Activated CD4-positive, alpha-beta T cell treated with anti-CD3 and anti-CD28 coated beads for 36 hours (primary cell): ENCODE results near the gene AQP6. TPM values are rescaled to one million over a fixed set of nuclear protein-coding genes. Genes with fewer than 3 reads are reported as not detected.
A peak's percentile ranks its signal among the peaks of the same experiment; 100 is the strongest.

ENCODE experiments used
- ATAC-seq: fragments of 200-7000 bp; cut with Tn5 transposase; one replicate; pipeline ENCODE4 v1.10.0; 2021; ENCODE audit warnings: mild to moderate bottlenecking, moderate library complexity
- CTCF ChIA-PET: fragments of 350-600 bp; sonication (Branson Sonifier 250); formaldehyde crosslinking; loops from one replicate; lab custom pipeline; 2021; ENCODE audit warnings: antibody characterized with exemption; lab: Charles Lee
- POLR2A ChIA-PET: fragments of 350-600 bp; sonication (Branson Sonifier 250); formaldehyde crosslinking; loops from one replicate; lab custom pipeline; 2021; ENCODE audit warnings: antibody characterized with exemption, inconsistent platforms; lab: Charles Lee
- DNase-seq: peaks from one replicate; pipeline ENCODE4 v3.0.0-alpha.2; 2020
- H3K27ac Mint-ChIP-seq: one replicate; pipeline ENCODE4 v1.8.0; 2021; ENCODE audit warnings: mixed read lengths
- H3K27me3 Mint-ChIP-seq: one replicate; pipeline ENCODE4 v1.8.0; 2021; ENCODE audit warnings: mixed read lengths
- H3K36me3 Mint-ChIP-seq: one replicate; pipeline ENCODE4 v1.8.0; 2021; ENCODE audit warnings: low read depth, mixed read lengths
- H3K4me1 Mint-ChIP-seq: one replicate; pipeline ENCODE4 v1.8.0; 2021; ENCODE audit warnings: mixed read lengths
- H3K4me3 Mint-ChIP-seq: one replicate; pipeline ENCODE4 v1.8.0; 2021; ENCODE audit warnings: mild to moderate bottlenecking, moderate library complexity, mixed read lengths
- H3K9me3 Mint-ChIP-seq: one replicate; pipeline ENCODE4 v1.8.0; 2021; ENCODE audit warnings: low read depth, mixed read lengths
- intact Hi-C, 2 experiments: fragments of 100-400 bp; cut with DNase I in 1 of 2; cut with micrococcal nuclease in 1 of 2; formaldehyde crosslinking; loops; one replicate each; pipeline versions ENCODE4 v1.14.2 to v1.15.1; 2022 to 2024; cut with DNase I, micrococcal nuclease
- total RNA-seq, 2 experiments: library from RNA; stranded (reverse); gene quantifications; one replicate each; pipeline ENCODE4 v1.2.3, GENCODE V29; 2021

The AQP6 gene
- total RNA-seq, 2 experiments from 2014 or later: not detected

DNA sequence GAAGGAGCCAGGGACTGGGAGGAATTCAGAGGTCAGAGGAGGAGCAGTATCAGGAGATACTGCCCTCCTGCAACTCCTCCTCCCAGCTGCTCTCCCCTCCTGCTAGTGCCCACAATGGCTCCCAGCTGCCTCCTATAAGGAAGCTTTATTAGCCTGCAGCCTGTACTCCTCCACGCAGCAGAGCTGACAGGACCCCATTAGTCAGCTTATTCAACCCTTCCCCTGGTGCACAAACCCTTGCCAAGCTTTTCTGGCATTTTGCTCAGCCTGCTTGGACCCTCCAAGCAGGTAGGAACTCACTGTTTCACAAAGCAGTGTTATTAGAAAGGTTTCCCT, 29.2 kb upstream of the AQP6 start:
- H3K9me3 Mint-ChIP-seq: no peaks in the 10 kb centered on the region
- H3K27ac Mint-ChIP-seq: no peak overlapping the region
- ChIA-PET POLR2A (no interaction called here), CTCF (interaction anchor here (1.0 to 1.5 kb wide), 3 partner anchors 9 to 25 kb away, joined by 3 to 6 read pairs (median 4); no protein-coding TSS in a partner anchor)
- no peak overlapping the region for H3K4me3 Mint-ChIP-seq
- no peaks in the 10 kb centered on the region for H3K27me3 Mint-ChIP-seq
- H3K4me1 Mint-ChIP-seq: peaks cover 19% of the 10 kb centered on the region
- DNase-seq: no peak
- no peaks in the 10 kb centered on the region for H3K36me3 Mint-ChIP-seq
- ATAC-seq: no peak
- intact Hi-C loops: no loop called here

DNA sequence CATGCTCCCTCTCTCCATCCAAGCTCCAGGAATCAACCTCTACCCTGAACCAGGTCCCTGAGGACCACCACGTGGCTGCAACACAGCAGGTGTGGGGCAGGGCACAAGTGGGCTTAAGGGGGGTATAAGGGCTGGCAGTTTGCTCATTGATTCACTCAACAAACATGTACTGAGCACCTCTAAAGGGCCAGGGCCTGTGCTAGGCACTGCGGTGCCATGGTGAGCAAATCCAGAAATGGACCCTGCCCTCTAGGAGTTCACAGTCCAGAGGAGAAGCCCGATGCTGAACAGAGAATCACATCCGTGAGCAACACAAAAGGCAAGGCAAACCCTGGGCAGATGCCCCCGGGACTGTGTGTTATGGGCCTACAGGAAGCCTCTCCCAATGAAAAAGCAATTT, 28.7 kb upstream of the AQP6 start:
- no peaks in the 10 kb centered on the region for H3K36me3 Mint-ChIP-seq
- ATAC-seq (no peak), DNase-seq (no peak)
- no peak overlapping the region for H3K27ac Mint-ChIP-seq
- POLR2A ChIA-PET: no interaction called here
- H3K4me3 Mint-ChIP-seq: no peak overlapping the region
- H3K4me1 Mint-ChIP-seq: peaks cover 19% of the 10 kb centered on the region
- intact Hi-C loops: no loop called here
- CTCF ChIA-PET: interaction anchor here (0.6 to 1.3 kb wide), 2 partner anchors 13 to 82 kb away, joined by 3 to 6 read pairs; no protein-coding TSS in a partner anchor
- no peaks in the 10 kb centered on the region for H3K9me3 Mint-ChIP-seq
- no peaks in the 10 kb centered on the region for H3K27me3 Mint-ChIP-seq

DNA sequence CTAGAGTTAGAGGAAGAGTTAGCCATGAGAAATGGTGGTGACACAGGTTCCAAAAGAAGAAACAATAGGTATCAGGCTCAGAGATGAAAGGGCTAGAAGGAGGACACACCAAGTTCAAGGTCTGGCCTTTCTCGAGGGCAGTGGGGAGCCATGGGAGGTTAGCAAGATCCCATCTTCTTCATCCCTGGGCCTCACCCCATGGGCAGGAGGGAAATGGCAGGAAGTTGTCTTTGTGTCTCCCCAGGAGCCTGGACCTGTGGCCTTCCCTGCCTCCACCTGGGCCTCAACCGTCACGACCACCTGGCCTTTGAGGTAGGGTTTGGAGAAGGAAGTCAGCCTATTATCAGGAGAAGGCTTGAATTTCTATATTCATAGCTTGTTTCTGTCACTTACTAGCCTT, 28.0 kb upstream of the AQP6 start:
- Mint-ChIP-seq H3K27ac (peak overlapping the region; percentile 59), H3K9me3 (no peaks in the 10 kb centered on the region), H3K27me3 (no peaks in the 10 kb centered on the region), H3K4me3 (peak overlapping the region; percentile 74), H3K36me3 (no peaks in the 10 kb centered on the region), H3K4me1 (peaks cover 19% of the 10 kb centered on the region)
- ATAC-seq (no peak), DNase-seq (no peak)
- intact Hi-C loops: loop anchor here (1.0 to 5.0 kb wide), 4 partner anchors 23 to 167 kb away; no protein-coding TSS in a partner anchor
- POLR2A ChIA-PET: no interaction called here
- CTCF ChIA-PET: interaction anchor here (0.7 to 4.1 kb wide), 16 partner anchors 9 to 446 kb away, joined by 3 to 74 read pairs (median 6); no protein-coding TSS in a partner anchor

DNA sequence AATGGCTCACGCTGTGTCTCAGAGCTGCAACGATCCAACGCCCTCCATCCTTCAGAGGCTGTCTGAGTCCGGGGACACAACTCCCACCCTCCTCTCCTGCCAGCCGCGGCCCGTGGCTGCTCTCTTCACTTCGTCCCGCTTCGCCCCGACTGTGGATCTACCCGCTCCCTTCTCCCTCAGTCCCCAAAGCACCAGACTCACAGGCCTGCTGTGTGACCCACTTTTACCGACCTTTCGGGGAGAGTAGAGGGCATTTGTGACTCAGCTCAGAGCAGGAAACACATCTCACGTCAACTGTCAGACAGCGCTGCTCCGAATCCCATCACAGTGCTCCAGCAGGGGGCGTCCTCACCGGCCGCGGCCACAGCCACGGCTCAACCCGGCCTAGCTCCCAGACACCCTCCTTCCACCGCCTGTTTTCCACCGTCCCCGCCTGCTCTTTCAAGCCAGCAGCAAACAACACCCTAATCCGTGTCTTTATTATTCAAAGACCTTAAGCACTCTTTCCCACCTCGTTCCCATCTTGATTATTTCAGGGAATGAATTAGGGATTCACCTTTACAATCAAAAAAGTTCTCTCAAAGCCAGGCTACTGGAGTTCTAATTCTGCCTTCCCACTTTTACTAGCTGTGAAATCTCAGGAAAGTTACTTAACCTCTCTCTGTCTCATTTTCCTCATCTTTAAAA, 27.2 kb upstream of the AQP6 start:
- peak overlapping the region; percentile 95 for H3K27ac Mint-ChIP-seq
- intact Hi-C loops: loop anchor here (1.0 to 5.0 kb wide), 4 partner anchors 22 to 168 kb away; no protein-coding TSS in a partner anchor
- H3K9me3 Mint-ChIP-seq: no peaks in the 10 kb centered on the region
- ChIA-PET POLR2A (interaction anchor here (0.6 to 1.4 kb wide), 5 partner anchors 67 to 387 kb away, joined by 3 read pairs; partner anchors contain the start of gene BCDIN3D), CTCF (interaction anchor here (0.5 to 4.1 kb wide), 60 partner anchors 8 to 1887 kb away, joined by 3 to 74 read pairs (median 4); partner anchors contain the start of genes COX14, RACGAP1 and TMBIM6)
- H3K36me3 Mint-ChIP-seq: no peaks in the 10 kb centered on the region
- peaks cover 19% of the 10 kb centered on the region for H3K4me1 Mint-ChIP-seq
- H3K4me3 Mint-ChIP-seq: peak overlapping the region; percentile 74
- ATAC-seq (peak; percentile 100), DNase-seq (peak; percentile 94)
- H3K27me3 Mint-ChIP-seq: no peaks in the 10 kb centered on the region

DNA sequence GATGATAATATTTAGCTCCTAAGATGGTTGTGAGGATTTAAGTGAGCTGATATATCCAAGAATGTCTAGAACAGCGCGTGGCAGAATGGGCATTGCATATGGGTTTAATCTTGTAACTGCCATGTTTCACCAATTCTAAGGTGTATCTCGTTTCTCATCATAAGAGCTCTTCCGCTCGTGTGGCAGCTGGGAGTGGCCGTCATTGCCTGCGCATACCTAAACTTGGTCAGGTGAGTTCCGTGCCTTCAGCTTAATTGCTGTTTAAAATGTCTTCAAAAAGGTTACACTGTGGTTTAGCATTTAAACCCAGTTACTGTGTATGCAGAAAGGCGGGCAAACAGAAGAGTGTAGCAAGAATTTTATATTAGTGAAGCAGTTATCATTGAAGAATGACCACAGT, 26.7 kb upstream of the AQP6 start:
- no peaks in the 10 kb centered on the region for H3K36me3 Mint-ChIP-seq
- peaks cover 19% of the 10 kb centered on the region for H3K4me1 Mint-ChIP-seq
- ATAC-seq: no peak
- no peaks in the 10 kb centered on the region for H3K9me3 Mint-ChIP-seq
- ChIA-PET CTCF (interaction anchor here (0.5 to 4.1 kb wide), 52 partner anchors 8 to 1887 kb away, joined by 3 to 74 read pairs (median 5); partner anchors contain the start of genes COX14, RACGAP1 and TMBIM6), POLR2A (interaction anchor here (0.6 to 1.4 kb wide), 3 partner anchors 66 to 254 kb away, joined by 3 read pairs; no protein-coding TSS in a partner anchor)
- no peak overlapping the region for H3K4me3 Mint-ChIP-seq
- intact Hi-C loops: loop anchor here (5.0 kb wide), 2 partner anchors 79 to 169 kb away; no protein-coding TSS in a partner anchor
- no peak for DNase-seq
- H3K27me3 Mint-ChIP-seq: no peaks in the 10 kb centered on the region
- peak overlapping the region; percentile 95 for H3K27ac Mint-ChIP-seq

DNA sequence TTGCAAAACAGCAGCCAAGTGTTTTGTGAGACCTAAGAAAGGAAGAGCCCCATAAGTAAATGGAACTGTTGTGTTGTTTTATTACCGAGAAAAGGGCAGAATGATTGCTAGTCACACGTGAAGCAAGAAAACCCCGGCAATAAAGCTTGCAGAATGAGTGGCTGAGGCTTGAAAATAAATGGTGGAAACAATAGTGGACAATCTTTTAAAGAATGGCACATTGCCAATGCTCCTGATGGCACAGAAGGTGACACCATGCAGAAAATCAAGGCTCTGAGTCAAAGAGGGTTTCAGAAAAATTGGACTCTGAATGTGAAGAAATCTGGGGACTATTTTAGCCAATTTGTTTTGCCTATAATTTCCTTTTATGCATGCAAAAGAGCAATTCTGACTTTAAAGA, 26.2 kb upstream of the AQP6 start:
- Mint-ChIP-seq H3K4me1 (peaks cover 19% of the 10 kb centered on the region), H3K4me3 (no peak overlapping the region), H3K36me3 (no peaks in the 10 kb centered on the region), H3K9me3 (no peaks in the 10 kb centered on the region), H3K27ac (no peak overlapping the region), H3K27me3 (no peaks in the 10 kb centered on the region)
- DNase-seq: no peak
- POLR2A ChIA-PET: interaction anchor here (1.4 kb wide), 1 partner anchor 79 kb away, joined by 3 read pairs; no protein-coding TSS in a partner anchor
- ATAC-seq: no peak
- intact Hi-C loops: loop anchor here (5.0 kb wide), 2 partner anchors 79 to 169 kb away; no protein-coding TSS in a partner anchor
- CTCF ChIA-PET: interaction anchor here (0.6 to 4.1 kb wide), 34 partner anchors 8 to 557 kb away, joined by 3 to 74 read pairs (median 5); partner anchors contain the start of genes COX14 and RACGAP1

DNA sequence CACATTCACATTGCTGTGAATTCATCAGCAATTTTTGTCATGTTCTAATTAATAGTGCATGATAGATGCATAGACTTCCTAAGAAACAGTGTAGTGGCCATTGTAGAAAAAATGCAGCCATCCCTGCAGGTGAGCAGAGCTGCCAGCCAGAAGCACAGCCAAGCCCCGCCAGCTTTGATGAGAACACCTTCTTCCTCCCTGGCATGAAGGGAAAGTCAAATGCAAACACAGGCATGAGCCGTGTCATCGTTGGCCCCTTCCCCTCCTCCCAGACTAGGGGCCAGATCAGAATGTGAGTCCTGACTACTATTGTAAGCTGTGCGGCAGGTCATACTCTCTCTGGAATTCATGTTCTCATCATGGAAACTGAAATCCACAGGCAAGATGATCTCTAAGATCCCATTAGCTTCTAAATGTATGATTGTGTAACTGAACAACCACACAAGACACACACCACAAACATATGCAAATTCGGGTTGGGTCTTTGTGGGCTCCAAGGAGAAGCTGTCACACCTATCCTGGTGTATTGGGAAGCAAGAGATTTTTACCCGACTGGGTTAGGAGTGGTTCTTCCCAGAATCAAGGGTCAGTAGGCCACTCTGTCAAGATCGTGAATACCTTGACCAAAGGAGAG, 25.0 kb upstream of the AQP6 start:
- Mint-ChIP-seq H3K36me3 (no peaks in the 10 kb centered on the region), H3K27ac (no peak overlapping the region), H3K4me3 (no peak overlapping the region), H3K4me1 (peaks cover 19% of the 10 kb centered on the region), H3K9me3 (no peaks in the 10 kb centered on the region), H3K27me3 (no peaks in the 10 kb centered on the region)
- ChIA-PET POLR2A (interaction anchor here (0.7 kb wide), 1 partner anchor 34 kb away, joined by 3 read pairs; no protein-coding TSS in a partner anchor), CTCF (interaction anchor here (0.6 to 4.1 kb wide), 5 partner anchors 19 to 274 kb away, joined by 3 to 74 read pairs (median 3); no protein-coding TSS in a partner anchor)
- intact Hi-C loops: loop anchor here (5.0 kb wide), 2 partner anchors 80 to 170 kb away; no protein-coding TSS in a partner anchor
- DNase-seq: no peak
- ATAC-seq: no peak

DNA sequence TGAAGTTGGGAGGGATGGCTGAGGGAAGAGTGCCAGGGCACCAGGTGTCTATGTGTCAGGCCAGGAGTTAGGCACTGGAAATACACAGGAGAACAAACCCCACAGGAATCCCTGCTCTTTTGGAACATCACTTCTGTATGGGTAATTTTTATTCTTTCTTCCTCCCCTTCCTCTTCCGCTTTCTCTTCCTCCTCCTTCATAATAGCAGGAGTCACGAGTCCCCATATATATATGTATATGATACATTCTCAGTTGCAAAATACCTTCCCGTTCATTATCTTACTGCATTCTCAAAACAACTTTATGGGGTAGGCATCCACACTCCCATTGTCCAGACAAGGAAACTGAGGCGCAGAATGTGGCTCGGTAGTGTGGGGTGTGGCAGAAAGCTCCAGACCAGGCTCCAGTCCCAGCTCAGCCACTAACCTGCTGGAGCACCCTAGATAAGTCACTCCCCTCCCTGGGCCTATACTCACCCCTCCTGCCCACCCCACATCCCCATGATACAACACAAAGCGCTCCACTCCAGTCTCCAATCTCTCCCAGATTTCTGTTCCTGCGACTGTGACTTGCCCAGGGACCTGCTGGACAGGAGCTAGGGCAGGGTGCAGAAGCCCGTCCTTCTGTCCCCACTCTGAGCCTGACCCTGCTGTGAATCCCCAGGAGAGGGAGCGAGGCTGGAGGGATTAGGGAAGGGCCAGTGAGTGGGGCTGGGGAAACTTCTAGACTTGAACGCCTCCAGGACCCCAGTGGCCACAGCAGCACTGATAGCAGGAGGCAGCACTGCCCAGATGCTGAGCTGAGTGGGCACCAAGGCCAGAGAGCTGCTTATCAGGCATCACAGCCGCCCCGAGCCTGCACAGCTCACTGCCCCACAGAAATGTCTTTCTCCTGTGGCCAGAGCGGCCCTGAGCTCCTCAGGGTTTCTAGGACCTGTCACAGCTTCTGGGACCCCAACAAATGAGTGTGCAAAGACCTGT, 23.6 kb upstream of the AQP6 start:
- ATAC-seq (no peak), DNase-seq (no peak)
- intact Hi-C loops: loop anchor here (5.0 kb wide), 2 partner anchors 82 to 172 kb away; no protein-coding TSS in a partner anchor
- Mint-ChIP-seq H3K36me3 (no peaks in the 10 kb centered on the region), H3K9me3 (no peaks in the 10 kb centered on the region), H3K27ac (no peak overlapping the region), H3K4me3 (no peak overlapping the region), H3K4me1 (peaks cover 19% of the 10 kb centered on the region), H3K27me3 (peaks cover 3% of the 10 kb centered on the region)
- CTCF ChIA-PET: interaction anchor here (0.6 to 2.5 kb wide), 5 partner anchors 18 to 1677 kb away, joined by 3 to 13 read pairs (median 3); no protein-coding TSS in a partner anchor
- POLR2A ChIA-PET: no interaction called here

DNA sequence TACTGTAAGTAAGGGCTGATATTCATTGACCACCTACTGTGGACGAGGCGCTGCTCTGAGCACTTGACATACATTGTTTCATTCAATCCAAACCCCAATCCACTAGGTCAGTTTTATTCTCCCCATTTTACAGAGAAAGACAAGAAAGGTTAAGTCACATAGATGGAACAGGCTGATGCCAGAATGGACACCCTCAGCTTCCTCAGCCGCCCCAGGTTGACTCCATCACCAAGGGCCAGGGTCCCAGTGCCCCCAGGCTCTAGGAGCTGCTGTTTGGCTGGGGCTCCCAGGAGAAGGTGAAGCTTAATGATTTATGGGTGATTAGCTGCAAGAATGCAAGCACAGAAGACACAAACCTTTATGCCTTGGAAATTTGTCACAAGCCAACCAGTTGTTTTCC, 22.9 kb upstream of the AQP6 start:
- intact Hi-C loops: loop anchor here (5.0 kb wide), 2 partner anchors 83 to 173 kb away; no protein-coding TSS in a partner anchor
- Mint-ChIP-seq H3K4me3 (no peak overlapping the region), H3K36me3 (no peaks in the 10 kb centered on the region), H3K27ac (no peak overlapping the region), H3K9me3 (no peaks in the 10 kb centered on the region), H3K27me3 (peaks cover 10% of the 10 kb centered on the region), H3K4me1 (peaks cover 15% of the 10 kb centered on the region)
- DNase-seq (no peak), ATAC-seq (no peak)
- ChIA-PET CTCF (interaction anchor here (0.6 to 2.5 kb wide), 3 partner anchors 17 to 105 kb away, joined by 3 to 13 read pairs (median 3); no protein-coding TSS in a partner anchor), POLR2A (no interaction called here)
